Endothelial cell of umbilical vein (primary cell): Measurements from ENCODE around the gene TBX2. TPM values are rescaled to one million over a fixed set of nuclear protein-coding genes. Genes with fewer than 3 reads are reported as not detected.

Experiments
- BruUV-seq: library from RNA; stranded (reverse); fragments of 400-500 nt; replicated peaks from 2 replicates; lab custom pipeline; 2021; lab: Mats Ljungman, UMichigan
- CTCF ChIA-PET: fragments of 300-600, 350-600 bp; sonication (Branson Sonifier 250); formaldehyde crosslinking; loops from one replicate; lab custom pipeline; 2021; ENCODE audit warnings: antibody characterized with exemption, inconsistent platforms; lab: Charles Lee
- POLR2A ChIA-PET: fragments of 300-600, 350-600 bp; sonication (Branson Sonifier 250); formaldehyde crosslinking; loops from one replicate; lab custom pipeline; 2021; ENCODE audit warnings: antibody characterized with exemption, inconsistent platforms; lab: Charles Lee
- DNase-seq: peaks from one replicate; pipeline ENCODE4 v3.0.0-alpha.2; 2011; ENCODE audit warnings: low read depth, low spot score
- FAIRE-seq: peaks from 2 replicates; lab custom pipeline; 2011; peaks lifted over from hg19 to GRCh38; lab: Jason Lieb, UNC
- H2AFZ ChIP-seq: 2 replicates; pipeline ENCODE4 v1.6.0; 2012; ENCODE audit warnings: low read depth, low read length, control low read depth, inconsistent platforms
- H3K27ac ChIP-seq: 2 replicates; pipeline ENCODE4 v1.5.1; 2011; ENCODE audit warnings: low read depth, mild to moderate bottlenecking, control low read depth, low read length, moderate library complexity; ENCODE audit not compliant: insufficient read depth
- H3K27me3 ChIP-seq, 2 experiments: 2 replicates each; pipeline versions ENCODE4 v1.6.0 to v1.6.1; 2011; ENCODE audit warnings: low read length in 2 of 2, mixed read lengths in 1 of 2; ENCODE audit not compliant: control insufficient read depth in 2 of 2, insufficient read depth in 2 of 2
- H3K36me3 ChIP-seq, 2 experiments: 2 replicates in 1 of 2; 3 replicates in 1 of 2; pipeline ENCODE4 v1.5.1; 2011; ENCODE audit warnings: low read length in 2 of 2, mild to moderate bottlenecking in 1 of 2, moderate library complexity in 1 of 2; ENCODE audit not compliant: control insufficient read depth in 2 of 2, insufficient read depth in 2 of 2; ENCODE audit errors: extremely low read depth in 1 of 2
- H3K4me1 ChIP-seq: 3 replicates; pipeline ENCODE4 v1.5.1; 2011; ENCODE audit warnings: mild to moderate bottlenecking, low read length; ENCODE audit not compliant: control insufficient read depth, insufficient read depth; ENCODE audit errors: extremely low read depth
- H3K4me2 ChIP-seq: 2 replicates; pipeline ENCODE4 v1.6.1; 2011; ENCODE audit warnings: low read length, control low read depth, mixed read lengths; ENCODE audit not compliant: insufficient read depth
- H3K4me3 ChIP-seq, 3 experiments: fragments of 200-600 bp in 1 of 3; sonication (generic), shearing (Covaris generic) in 1 of 3; replicated peaks in 1 of 3; 2 replicates each; pipeline ENCODE4 v1.5.1; 2011 to 2016; ENCODE audit warnings: control low read depth in 3 of 3, low read length in 3 of 3, mild to moderate bottlenecking in 2 of 3, inconsistent platforms in 1 of 3, low read depth in 1 of 3, moderate library complexity in 1 of 3; ENCODE audit not compliant: insufficient read depth in 1 of 3
- H3K79me2 ChIP-seq: 2 replicates; pipeline ENCODE4 v1.6.0; 2012; ENCODE audit warnings: low read length, inconsistent platforms; ENCODE audit not compliant: control insufficient read depth, insufficient read depth
- H3K9ac ChIP-seq: replicated peaks from 2 replicates; pipeline ENCODE3; 2011; ENCODE audit warnings: low read length, control low read depth; ENCODE audit not compliant: insufficient read depth; ENCODE audit errors: extremely low read depth
- H3K9me1 ChIP-seq: replicated peaks from 3 replicates; pipeline ENCODE4 v1.6.0; 2011; ENCODE audit warnings: mild to moderate bottlenecking, low read length; ENCODE audit not compliant: control insufficient read depth, insufficient read depth; ENCODE audit errors: extremely low read depth
- H3K9me3 ChIP-seq: replicated peaks from 2 replicates; pipeline ENCODE4 v1.5.1; 2012; ENCODE audit warnings: low read length, inconsistent platforms; ENCODE audit not compliant: control insufficient read depth, insufficient read depth
- H4K20me1 ChIP-seq: replicated peaks from 2 replicates; pipeline ENCODE3; 2011; ENCODE audit warnings: mild to moderate bottlenecking, low read length; ENCODE audit not compliant: control insufficient read depth, insufficient read depth; ENCODE audit errors: extremely low read depth
- EZH2 ChIP-seq: IDR thresholded peaks from 2 replicates; pipeline ENCODE4 v1.6.1; 2012; ENCODE audit warnings: borderline replicate concordance, low read depth, mild to moderate bottlenecking, moderate library complexity, low read length, inconsistent platforms; ENCODE audit not compliant: severe bottlenecking
- FOS ChIP-seq: IDR thresholded peaks from 2 replicates; pipeline ENCODE4 v1.6.1; 2011; ENCODE audit warnings: mild to moderate bottlenecking, low read length, moderate library complexity, borderline replicate concordance; ENCODE audit not compliant: insufficient read depth
- GATA2 ChIP-seq: IDR thresholded peaks from 2 replicates; pipeline ENCODE4 v1.7.0; 2011; ENCODE audit warnings: low read depth, mild to moderate bottlenecking, moderate library complexity, mixed read lengths, low read length; ENCODE audit not compliant: insufficient read length, insufficient read depth
- JUN ChIP-seq: IDR thresholded peaks from 2 replicates; pipeline ENCODE4 v1.6.1; 2011; ENCODE audit warnings: borderline replicate concordance, low read depth; ENCODE audit not compliant: insufficient read length, insufficient read depth
- MYC ChIP-seq: IDR thresholded peaks from one replicate; pipeline ENCODE4 v1.6.1; 2011; ENCODE audit warnings: mild to moderate bottlenecking, low read depth, low read length
- POLR2A ChIP-seq: IDR thresholded peaks from 2 replicates; pipeline ENCODE4 v1.6.1; 2012; ENCODE audit warnings: low read depth, mild to moderate bottlenecking, control low read depth, low read length
- POLR2AphosphoS5 ChIP-seq: IDR thresholded peaks from 2 replicates; pipeline ENCODE4 v1.6.1; 2012; ENCODE audit warnings: low read depth, mild to moderate bottlenecking, control low read depth, low read length, moderate library complexity; ENCODE audit not compliant: insufficient read depth
- dilution Hi-C: fragments of 300-500 bp; cut with MboI; formaldehyde crosslinking; loops from one replicate; pipeline ENCODE4 v1.15.0; 2019; ENCODE audit warnings: low sequenced_read_pairs; ENCODE audit not compliant: extremely low pct_ligation_motif_present
- intact Hi-C: fragments of 100-400 bp; cut with micrococcal nuclease; formaldehyde crosslinking; loops from one replicate; pipeline ENCODE4 v1.10.0; 2022
- polyA plus RNA-seq, 4 experiments: library from polyadenylated mRNA; depleted of rRNA in 3 of 4; stranded (reverse) in 3 of 4; unstranded in 1 of 4; fragments of >200 nt; gene quantifications; 2 replicates each; pipeline versions ENCODE4 v1.2.1 to v1.2.3, GENCODE V29; 2011 to 2012; ENCODE audit warnings: missing spikeins in 1 of 4
- total RNA-seq: library from RNA; stranded (reverse); gene quantifications from 2 replicates; pipeline ENCODE4 v1.2.3, GENCODE V29; 2021
- TF ChIP-seq, protein P1 (sequence below), 2 donors: IDR thresholded peaks; 1 replicate in 1 of 2; 2 replicates in 1 of 2; pipeline ENCODE4 v1.5.1; 2011; ENCODE audit warnings: low read length in 2 of 2, mild to moderate bottlenecking in 2 of 2, moderate library complexity in 2 of 2, control low read depth in 1 of 2, inconsistent platforms in 1 of 2, low read depth in 1 of 2; ENCODE audit not compliant: insufficient read depth in 1 of 2; ENCODE audit errors: extremely low read depth in 1 of 2
- TF ChIP-seq, protein P2 (sequence below): IDR thresholded peaks from 2 replicates; pipeline ENCODE4 v1.6.1; 2011; ENCODE audit not compliant: insufficient read depth, insufficient read length

TBX2 gene
- total and polyA plus RNA-seq, 2 donors (not counting 3 experiments of a cell fraction or from before 2014, with no cell fraction given) = not detected

DNA sequence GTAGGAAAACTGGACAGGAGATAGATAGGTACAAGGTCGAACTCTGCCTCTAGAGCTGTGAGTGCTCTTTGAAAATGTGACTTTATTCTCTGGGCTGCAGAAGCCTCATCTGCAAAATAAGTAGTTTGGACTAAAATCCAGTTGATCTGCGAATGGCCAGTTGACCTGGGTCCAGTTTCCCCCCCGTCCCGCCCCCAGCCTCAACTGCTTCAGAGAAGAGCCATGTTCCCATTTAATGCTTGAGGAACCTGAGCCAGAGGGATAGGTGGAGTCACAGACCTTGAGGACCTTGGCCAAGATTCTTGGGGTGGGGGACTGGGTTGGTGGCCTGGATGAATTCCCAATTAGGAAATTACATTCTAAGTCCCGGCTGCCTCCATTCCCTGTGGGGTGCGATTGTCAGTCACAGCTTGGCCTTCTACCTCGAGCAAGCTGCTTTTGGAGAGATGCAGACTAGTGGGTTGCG, 14.1 kb downstream of the TBX2 start:
- Histone ChIP-seq H3K27ac (no peak overlapping the region), H3K9ac (no peak overlapping the region), H3K4me2 (no peak overlapping the region), H3K4me1 (peaks cover 14% of the 10 kb centered on the region), H3K9me1 (no peaks in the 10 kb centered on the region), H3K79me2 (no peaks in the 10 kb centered on the region), H3K36me3 (no peaks in the 10 kb centered on the region), H4K20me1 (no peaks in the 10 kb centered on the region), H3K4me3 (no peak overlapping the region), H3K9me3 (no peaks in the 10 kb centered on the region), H2AFZ (no peak overlapping the region), H3K27me3 (peaks cover 21 to 23% of the 10 kb centered on the region in 2 experiments)
- CTCF ChIA-PET = interaction anchor here (1.3 to 6.4 kb wide), 7 partner anchors 135 to 696 kb away, joined by 3 to 87 read pairs (median 47); no protein-coding TSS in a partner anchor
- POLR2A ChIA-PET = no interaction called here
- BruUV-seq = no TSS peak
- TF ChIP-seq MYC (no peak), EZH2 (no peak), GATA2 (no peak), POLR2A (no peak), POLR2AphosphoS5 (no peak), FOS (no peak), JUN (no peak)
- TF ChIP-seq, protein P1, sequence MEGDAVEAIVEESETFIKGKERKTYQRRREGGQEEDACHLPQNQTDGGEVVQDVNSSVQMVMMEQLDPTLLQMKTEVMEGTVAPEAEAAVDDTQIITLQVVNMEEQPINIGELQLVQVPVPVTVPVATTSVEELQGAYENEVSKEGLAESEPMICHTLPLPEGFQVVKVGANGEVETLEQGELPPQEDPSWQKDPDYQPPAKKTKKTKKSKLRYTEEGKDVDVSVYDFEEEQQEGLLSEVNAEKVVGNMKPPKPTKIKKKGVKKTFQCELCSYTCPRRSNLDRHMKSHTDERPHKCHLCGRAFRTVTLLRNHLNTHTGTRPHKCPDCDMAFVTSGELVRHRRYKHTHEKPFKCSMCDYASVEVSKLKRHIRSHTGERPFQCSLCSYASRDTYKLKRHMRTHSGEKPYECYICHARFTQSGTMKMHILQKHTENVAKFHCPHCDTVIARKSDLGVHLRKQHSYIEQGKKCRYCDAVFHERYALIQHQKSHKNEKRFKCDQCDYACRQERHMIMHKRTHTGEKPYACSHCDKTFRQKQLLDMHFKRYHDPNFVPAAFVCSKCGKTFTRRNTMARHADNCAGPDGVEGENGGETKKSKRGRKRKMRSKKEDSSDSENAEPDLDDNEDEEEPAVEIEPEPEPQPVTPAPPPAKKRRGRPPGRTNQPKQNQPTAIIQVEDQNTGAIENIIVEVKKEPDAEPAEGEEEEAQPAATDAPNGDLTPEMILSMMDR (IDR thresholded peaks at IDR 0.05; ENCODE audit: extremely low read depth in 1 of 2, insufficient read depth in 1 of 2, low read depth in 1 of 2, low read length in 2 of 2) = no peak
- TF ChIP-seq, protein P2, sequence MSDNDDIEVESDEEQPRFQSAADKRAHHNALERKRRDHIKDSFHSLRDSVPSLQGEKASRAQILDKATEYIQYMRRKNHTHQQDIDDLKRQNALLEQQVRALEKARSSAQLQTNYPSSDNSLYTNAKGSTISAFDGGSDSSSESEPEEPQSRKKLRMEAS = no peak
- FAIRE-seq (no peak), DNase-seq (no peak)
- dilution Hi-C loops = no loop called here
- intact Hi-C loops = loop anchor here (2.0 kb wide), 3 partner anchors 39 to 223 kb away; partner anchors contain the start of gene TBX4
